Activated T-cell treated with anti-CD3 and anti-CD28 coated beads for 48 hours (primary cell): ENCODE measurements around the gene HAT1.
A peak's percentile ranks its signal among the peaks of the same experiment; 100 is the strongest.
"Not testable (repeated sequence)": the region's sequence is repeated elsewhere in the genome, so short reads cannot be mapped to it uniquely, and the experiment has no call there.

Experiments used
- DNase-seq: peaks from one replicate; pipeline ENCODE4 v3.0.0-alpha.2; 2020; ENCODE audit warnings: low read depth

Gene HAT1

GRCh38 chr2:171922230-171923022 lies at the start of gene HAT1:
TSS of gene HAT1 (plus strand) at chr2:171922461. CDS start at chr2:171922501, 40 bp downstream.
- peak; percentile 97 for DNase-seq

- no peak for DNase-seq
Observed at GRCh38 chr2:171874517-171874916, 47.7 kb upstream of the HAT1 start.

- DNase-seq: no peak
Observed at GRCh38 chr2:171874963-171875362, 47.3 kb upstream of the HAT1 start.

GRCh38 chr2:171878481-171878993 lies 43.7 kb upstream of the HAT1 start:
- DNase-seq: no peak

GRCh38 chr2:171879865-171880264 lies 42.4 kb upstream of the HAT1 start:
- DNase-seq: no peak

- no peak for DNase-seq
Observed at GRCh38 chr2:171880774-171881173, 41.5 kb upstream of the HAT1 start.

GRCh38 chr2:171882089-171882769 lies 40.0 kb upstream of the HAT1 start:
- DNase-seq: no peak

- DNase-seq: no peak
Observed at GRCh38 chr2:171883275-171883893, 38.9 kb upstream of the HAT1 start.

GRCh38 chr2:171889333-171889732 lies 32.9 kb upstream of the HAT1 start:
- no peak for DNase-seq

- no peak for DNase-seq
Observed at GRCh38 chr2:171889808-171890207, 32.5 kb upstream of the HAT1 start.

GRCh38 chr2:171893196-171893823 lies 29.0 kb upstream of the HAT1 start:
- DNase-seq: no peak

- DNase-seq: peak; percentile 78
Observed at GRCh38 chr2:171893824-171894611, 28.2 kb upstream of the HAT1 start, which contains the start of gene SLC25A12. TSS of gene SLC25A12 (minus strand) at chr2:171894244. CDS start at chr2:171894214, 30 bp downstream.

GRCh38 chr2:171894612-171894947 lies 27.7 kb upstream of the HAT1 start:
- no peak for DNase-seq

- DNase-seq: no peak
Observed at GRCh38 chr2:171895786-171896185, 26.5 kb upstream of the HAT1 start.

GRCh38 chr2:171899623-171900282 lies 22.5 kb upstream of the HAT1 start:
- not testable (repeated sequence) for DNase-seq

- no peak for DNase-seq
Observed at GRCh38 chr2:171902840-171903420, 19.3 kb upstream of the HAT1 start.

GRCh38 chr2:171908235-171908634 lies 14.0 kb upstream of the HAT1 start:
- no peak for DNase-seq

GRCh38 chr2:171909266-171909665 lies 13.0 kb upstream of the HAT1 start:
- DNase-seq: no peak

- DNase-seq: no peak
Observed at GRCh38 chr2:171910494-171910893, 11.8 kb upstream of the HAT1 start.

- no peak for DNase-seq
Observed at GRCh38 chr2:171913517-171913916, 8.7 kb upstream of the HAT1 start.

GRCh38 chr2:171919453-171919852 lies 2.8 kb upstream of the HAT1 start:
- DNase-seq: no peak
